ENCODE measurements around the gene SPATA32.

The SPATA32 gene

GRCh38 chr17:45244725-45245656, 16.9 kb downstream of the SPATA32 start:
- H3K27me3 ChIP-seq (ENCODE audit: insufficient read depth, poor library complexity, severe bottlenecking), result no peaks in the 10 kb centered on the region
- H3K36me3 ChIP-seq (ENCODE audit: low read depth), result peaks cover 9% of the 10 kb centered on the region
- no peak for TF ChIP-seq CTCF (IDR thresholded peaks at IDR 0.05; ENCODE audit: poor library complexity, severe bottlenecking)
- no peak for ATAC-seq (ENCODE audit: low read depth)
- peaks cover 7% of the 10 kb centered on the region for H3K4me1 ChIP-seq (ENCODE audit: insufficient read depth, poor library complexity, severe bottlenecking)
- H3K27ac ChIP-seq (ENCODE audit: poor library complexity, severe bottlenecking), result no peak overlapping the region
- no peaks in the 10 kb centered on the region for H3K9me3 ChIP-seq (ENCODE audit: severe bottlenecking)
- no peak overlapping the region for H3K4me3 ChIP-seq (ENCODE audit: severe bottlenecking)
- DNase-seq (ENCODE audit: low spot score), result no peak

GRCh38 chr17:45243750-45244149, 18.1 kb downstream of the SPATA32 start:
- Histone ChIP-seq H3K4me3 (ENCODE audit: severe bottlenecking) (no peak overlapping the region), H3K36me3 (ENCODE audit: low read depth) (no peaks in the 10 kb centered on the region; the same call in 1 of the 2 replicates), H3K27ac (ENCODE audit: poor library complexity, severe bottlenecking) (no peak overlapping the region), H3K4me1 (ENCODE audit: insufficient read depth, poor library complexity, severe bottlenecking) (peaks cover 2% of the 10 kb centered on the region), H3K9me3 (ENCODE audit: severe bottlenecking) (no peaks in the 10 kb centered on the region), H3K27me3 (ENCODE audit: insufficient read depth, poor library complexity, severe bottlenecking) (no peaks in the 10 kb centered on the region)
- no peak for ATAC-seq (ENCODE audit: low read depth)
- no peak for DNase-seq (ENCODE audit: low spot score)
- no peak for TF ChIP-seq CTCF (IDR thresholded peaks at IDR 0.05; ENCODE audit: poor library complexity, severe bottlenecking)

DNA sequence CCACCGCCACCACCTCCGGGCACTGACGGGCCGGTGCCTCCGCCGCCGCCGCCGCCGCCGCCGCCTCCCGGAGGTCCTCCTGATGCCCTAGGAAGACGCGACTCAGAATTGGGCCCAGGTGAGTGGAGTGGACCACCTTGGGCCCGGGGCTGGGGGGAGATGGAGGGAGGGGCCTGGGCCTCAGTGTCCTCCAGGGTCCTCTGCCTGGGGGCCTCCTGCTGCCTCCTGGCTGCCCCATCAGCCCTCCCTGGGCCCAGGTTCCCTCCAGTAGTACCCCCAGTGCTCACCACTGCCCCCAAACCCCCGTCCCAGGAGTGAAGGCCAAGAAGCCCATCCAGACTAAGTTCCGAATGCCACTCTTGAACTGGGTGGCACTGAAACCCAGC, 19.9 kb downstream of the SPATA32 start:
- H3K4me1 ChIP-seq (ENCODE audit: insufficient read depth, poor library complexity, severe bottlenecking), result no peaks in the 10 kb centered on the region
- no peak for TF ChIP-seq CTCF (IDR thresholded peaks at IDR 0.05; ENCODE audit: poor library complexity, severe bottlenecking)
- no peak for ATAC-seq (ENCODE audit: low read depth)
- no peak for DNase-seq (ENCODE audit: low spot score)
- H3K36me3 ChIP-seq (ENCODE audit: low read depth), result no peaks in the 10 kb centered on the region; the same call in 1 of the 2 replicates
- H3K4me3 ChIP-seq (ENCODE audit: severe bottlenecking), result no peak overlapping the region
- H3K27me3 ChIP-seq (ENCODE audit: insufficient read depth, poor library complexity, severe bottlenecking), result no peaks in the 10 kb centered on the region
- H3K9me3 ChIP-seq (ENCODE audit: severe bottlenecking), result no peaks in the 10 kb centered on the region
- no peak overlapping the region for H3K27ac ChIP-seq (ENCODE audit: poor library complexity, severe bottlenecking)

GRCh38 chr17:45241328-45242028, 20.4 kb downstream of the SPATA32 start:
- Histone ChIP-seq H3K27ac (ENCODE audit: poor library complexity, severe bottlenecking) (no peak overlapping the region), H3K4me3 (ENCODE audit: severe bottlenecking) (no peak overlapping the region), H3K4me1 (ENCODE audit: insufficient read depth, poor library complexity, severe bottlenecking) (no peaks in the 10 kb centered on the region), H3K27me3 (ENCODE audit: insufficient read depth, poor library complexity, severe bottlenecking) (no peaks in the 10 kb centered on the region), H3K36me3 (ENCODE audit: low read depth) (no peaks in the 10 kb centered on the region; the same call in 1 of the 2 replicates), H3K9me3 (ENCODE audit: severe bottlenecking) (no peaks in the 10 kb centered on the region)
- peak; percentile 69 for DNase-seq (ENCODE audit: low spot score)
- no peak for ATAC-seq (ENCODE audit: low read depth)
- TF ChIP-seq CTCF (IDR thresholded peaks at IDR 0.05; ENCODE audit: poor library complexity, severe bottlenecking), result no peak
